ENCODE data around the gene SLC9A9. TPM values are rescaled to one million over a fixed set of nuclear protein-coding genes. Genes with fewer than 3 reads are reported as not detected.

SLC9A9 gene
- total RNA-seq, 1 donor from 2014 or later = 3.0 TPM

DNA sequence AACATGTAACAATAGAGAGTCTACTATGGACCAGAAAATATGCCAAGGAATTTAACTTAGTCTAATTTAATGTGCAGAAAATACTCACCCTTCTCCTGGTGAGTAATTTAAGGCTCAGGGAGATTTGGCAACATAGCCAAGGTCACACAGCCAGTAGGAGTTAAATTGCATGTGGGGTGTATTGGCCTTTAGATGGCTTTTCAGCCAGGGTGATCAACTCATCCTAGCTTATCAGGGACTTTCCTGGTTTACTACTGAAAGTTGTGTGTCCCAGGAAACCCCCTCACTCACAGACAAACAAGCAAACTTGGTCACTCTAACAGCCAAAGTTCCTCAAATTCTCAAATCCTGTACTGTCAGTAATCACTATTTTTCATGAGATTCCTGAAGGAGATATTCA lies 2.6 kb upstream of the SLC9A9 start:
- no peak overlapping the region for H3K4me3 ChIP-seq (ENCODE audit: low read depth, low read length)

DNA sequence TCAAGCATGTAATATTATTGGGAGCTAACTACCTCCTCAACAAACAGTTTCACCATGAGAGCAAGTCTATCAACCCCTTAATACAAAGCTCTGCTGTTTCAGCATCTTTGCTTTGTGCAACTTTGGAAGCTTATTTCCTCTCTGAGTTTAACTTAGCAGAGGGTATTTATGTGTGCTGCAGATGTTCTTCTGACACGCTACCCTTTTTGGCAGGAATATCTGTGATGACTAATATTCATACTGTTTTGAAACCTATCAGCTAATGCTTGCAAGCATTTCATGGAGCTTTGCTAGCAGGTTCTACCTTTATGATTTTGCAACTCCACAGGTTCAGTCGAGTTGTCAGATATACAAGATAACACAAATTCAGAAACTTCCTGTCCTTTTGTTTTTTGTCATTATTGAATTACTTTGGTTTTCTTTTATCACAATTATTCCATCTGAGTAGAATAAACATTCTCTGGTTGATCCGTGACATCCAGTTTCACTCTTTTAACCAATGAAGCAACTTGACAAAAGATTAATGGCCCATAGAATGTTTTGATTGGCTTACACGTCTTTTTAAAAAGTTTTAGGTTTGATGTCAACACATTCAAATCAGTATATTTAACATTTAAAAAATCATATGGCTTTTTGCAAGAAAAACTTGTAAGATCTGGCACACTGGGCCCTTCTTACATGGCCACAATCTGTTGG lies 1.7 kb upstream of the SLC9A9 start:
- Histone ChIP-seq H3K27me3 (ENCODE audit: control insufficient read depth, insufficient read depth, low read length) (no peaks in the 10 kb centered on the region), H3K4me3 (ENCODE audit: low read depth, low read length) (no peak overlapping the region), H3K36me3 (ENCODE audit: control insufficient read depth, insufficient read depth, low read length) (no peaks in the 10 kb centered on the region)
- no peak for DNase-seq (ENCODE audit: low read depth)
- TF ChIP-seq, protein P1, sequence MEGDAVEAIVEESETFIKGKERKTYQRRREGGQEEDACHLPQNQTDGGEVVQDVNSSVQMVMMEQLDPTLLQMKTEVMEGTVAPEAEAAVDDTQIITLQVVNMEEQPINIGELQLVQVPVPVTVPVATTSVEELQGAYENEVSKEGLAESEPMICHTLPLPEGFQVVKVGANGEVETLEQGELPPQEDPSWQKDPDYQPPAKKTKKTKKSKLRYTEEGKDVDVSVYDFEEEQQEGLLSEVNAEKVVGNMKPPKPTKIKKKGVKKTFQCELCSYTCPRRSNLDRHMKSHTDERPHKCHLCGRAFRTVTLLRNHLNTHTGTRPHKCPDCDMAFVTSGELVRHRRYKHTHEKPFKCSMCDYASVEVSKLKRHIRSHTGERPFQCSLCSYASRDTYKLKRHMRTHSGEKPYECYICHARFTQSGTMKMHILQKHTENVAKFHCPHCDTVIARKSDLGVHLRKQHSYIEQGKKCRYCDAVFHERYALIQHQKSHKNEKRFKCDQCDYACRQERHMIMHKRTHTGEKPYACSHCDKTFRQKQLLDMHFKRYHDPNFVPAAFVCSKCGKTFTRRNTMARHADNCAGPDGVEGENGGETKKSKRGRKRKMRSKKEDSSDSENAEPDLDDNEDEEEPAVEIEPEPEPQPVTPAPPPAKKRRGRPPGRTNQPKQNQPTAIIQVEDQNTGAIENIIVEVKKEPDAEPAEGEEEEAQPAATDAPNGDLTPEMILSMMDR (IDR thresholded peaks at IDR 0.05; ENCODE audit: insufficient read depth, low read length, poor library complexity, severe bottlenecking) = no peak

More for the DNA sequence above, 2.6 kb upstream of the SLC9A9 start:
- Histone ChIP-seq H3K36me3 (ENCODE audit: control insufficient read depth, insufficient read depth, low read length) (no peaks in the 10 kb centered on the region), H3K27me3 (ENCODE audit: control insufficient read depth, insufficient read depth, low read length) (no peaks in the 10 kb centered on the region)
- no peak for DNase-seq (ENCODE audit: low read depth)
- TF ChIP-seq, protein P1 (IDR thresholded peaks at IDR 0.05; ENCODE audit: insufficient read depth, low read length, poor library complexity, severe bottlenecking) = no peak

DNA sequence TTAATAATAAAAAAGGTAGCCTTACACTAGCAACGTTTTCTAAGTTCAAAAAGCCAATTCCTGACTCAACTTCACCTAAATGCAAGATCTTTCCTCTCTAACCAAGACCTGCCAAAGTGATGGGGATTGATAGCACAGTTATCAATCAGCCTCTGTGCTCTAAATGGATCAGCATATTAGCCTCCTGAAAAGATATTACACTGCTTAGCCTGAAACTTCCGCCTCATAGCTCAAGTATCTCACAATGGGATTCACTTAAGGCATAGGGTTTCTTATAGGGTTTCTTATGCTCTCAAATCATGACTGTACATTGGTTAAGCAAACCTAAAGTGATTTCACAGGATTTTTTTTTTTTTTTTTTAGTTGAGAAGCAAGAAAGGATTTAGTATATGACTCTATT lies 436 bp upstream of the SLC9A9 start:
- Histone ChIP-seq H3K36me3 (ENCODE audit: control insufficient read depth, insufficient read depth, low read length) (no peaks in the 10 kb centered on the region), H3K4me3 (ENCODE audit: low read depth, low read length) (no peak overlapping the region), H3K27me3 (ENCODE audit: control insufficient read depth, insufficient read depth, low read length) (no peaks in the 10 kb centered on the region)
- TF ChIP-seq, protein P1 (IDR thresholded peaks at IDR 0.05; ENCODE audit: insufficient read depth, low read length, poor library complexity, severe bottlenecking) = no peak
- no peak for DNase-seq (ENCODE audit: low read depth)

DNA sequence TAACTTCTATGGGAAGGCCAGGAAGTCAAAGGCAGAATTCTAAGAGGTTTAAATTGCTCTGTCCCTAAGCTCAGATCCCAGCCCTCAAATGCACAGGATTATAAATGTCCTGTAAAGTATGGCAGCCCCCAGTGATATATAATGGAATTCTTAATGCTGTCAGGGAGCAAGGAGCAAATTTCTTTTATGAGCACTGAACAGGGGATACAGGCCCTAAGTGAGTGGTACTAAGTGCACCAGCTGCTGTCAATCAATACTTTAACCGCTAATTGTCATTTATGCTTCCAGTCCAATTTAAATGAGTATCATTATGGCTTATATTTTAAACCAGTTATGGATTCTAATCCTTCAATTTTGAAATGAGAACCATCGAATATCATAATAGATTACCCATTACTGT lies 4.7 kb downstream of the SLC9A9 start:
- H3K27me3 ChIP-seq (ENCODE audit: control insufficient read depth, insufficient read depth, low read length) = no peaks in the 10 kb centered on the region
- DNase-seq (ENCODE audit: low read depth) = no peak
- TF ChIP-seq, protein P1 (IDR thresholded peaks at IDR 0.05; ENCODE audit: insufficient read depth, low read length, poor library complexity, severe bottlenecking) = no peak

DNA sequence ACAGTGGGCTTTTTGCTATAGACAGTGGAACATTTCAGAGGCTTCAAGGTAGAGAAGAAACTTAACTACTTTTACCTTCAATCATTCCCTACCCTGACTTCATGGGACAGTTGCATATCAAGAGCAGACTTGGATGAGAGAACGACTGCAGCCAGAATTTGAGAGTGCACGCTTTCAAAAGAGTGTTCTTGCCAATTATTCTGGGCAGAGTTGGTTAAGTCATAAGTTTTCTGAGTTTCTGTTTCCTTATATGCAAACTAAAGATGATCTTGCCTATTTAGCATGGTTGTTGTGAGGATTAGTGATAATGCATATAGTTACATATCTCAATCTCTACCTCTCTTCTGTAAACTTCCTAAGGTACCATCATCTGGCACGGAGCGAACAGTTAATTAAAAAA lies 7.6 kb downstream of the SLC9A9 start:
- no peak for DNase-seq (ENCODE audit: low read depth)
- Histone ChIP-seq H3K4me3 (ENCODE audit: low read depth, low read length) (no peak overlapping the region), H3K36me3 (ENCODE audit: control insufficient read depth, insufficient read depth, low read length) (no peaks in the 10 kb centered on the region), H3K27me3 (ENCODE audit: control insufficient read depth, insufficient read depth, low read length) (no peaks in the 10 kb centered on the region)
- TF ChIP-seq, protein P1 (IDR thresholded peaks at IDR 0.05; ENCODE audit: insufficient read depth, low read length, poor library complexity, severe bottlenecking) = no peak

More for the DNA sequence above, 4.7 kb downstream of the SLC9A9 start:
- H3K4me3 ChIP-seq (ENCODE audit: low read depth, low read length) = no peak overlapping the region
- no peaks in the 10 kb centered on the region for H3K36me3 ChIP-seq (ENCODE audit: control insufficient read depth, insufficient read depth, low read length)

DNA sequence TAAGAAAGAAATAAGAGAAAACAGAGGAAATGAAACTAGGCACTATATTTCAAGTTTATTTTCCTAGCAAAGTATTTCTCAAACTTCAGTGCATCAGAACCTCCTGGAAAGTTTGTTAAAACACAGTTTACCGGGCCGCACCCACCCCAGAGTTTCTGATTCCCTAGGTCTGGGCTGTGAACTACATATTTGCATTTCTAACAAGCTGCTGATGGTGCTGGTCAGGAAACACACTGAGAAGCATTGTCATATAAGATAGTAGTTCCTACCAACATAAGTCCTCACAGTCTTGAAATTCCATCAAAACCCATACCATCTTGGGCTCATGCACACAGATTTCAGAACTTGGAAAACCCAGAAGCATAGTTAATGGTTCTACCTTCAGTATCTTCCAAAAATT lies 8.3 kb downstream of the SLC9A9 start:
- no peaks in the 10 kb centered on the region for H3K36me3 ChIP-seq (ENCODE audit: control insufficient read depth, insufficient read depth, low read length)
- TF ChIP-seq, protein P1 (IDR thresholded peaks at IDR 0.05; ENCODE audit: insufficient read depth, low read length, poor library complexity, severe bottlenecking) = no peak
- no peaks in the 10 kb centered on the region for H3K27me3 ChIP-seq (ENCODE audit: control insufficient read depth, insufficient read depth, low read length)
- no peak overlapping the region for H3K4me3 ChIP-seq (ENCODE audit: low read depth, low read length)
- DNase-seq (ENCODE audit: low read depth) = no peak
